Measurements from ENCODE around the gene EBF4.

GRCh38 chr20:2768632-2769015 lies 76.0 kb downstream of the EBF4 start:
- TF ChIP-seq CTCF (conservative IDR thresholded peaks at IDR 0.05; ENCODE audit: low read length) (no peak), EZH2phosphoT487 (IDR thresholded peaks at IDR 0.05; ENCODE audit: borderline replicate concordance) (no peak)

All from Loucy (cell line).